CD4-positive, alpha-beta T cell (primary cell): ENCODE data around the gene NCKAP5. TPM values are rescaled to one million over a fixed set of nuclear protein-coding genes. Genes with fewer than 3 reads are reported as not detected.

Experiments used
- ATAC-seq: fragments of 200-7000 bp; cut with Tn5 transposase; one replicate; pipeline ENCODE4 v1.10.0; 2022; ENCODE audit warnings: mild to moderate bottlenecking; ENCODE audit not compliant: poor library complexity
- CTCF ChIA-PET: fragments of 350-600 bp; sonication (Branson Sonifier 250); formaldehyde crosslinking; loops from one replicate; lab custom pipeline; 2021; ENCODE audit warnings: antibody characterized with exemption, inconsistent platforms; lab: Charles Lee
- POLR2A ChIA-PET: fragments of 350-600 bp; sonication (Branson Sonifier 250); formaldehyde crosslinking; loops from one replicate; lab custom pipeline; 2021; ENCODE audit warnings: antibody characterized with exemption, inconsistent platforms; lab: Charles Lee
- DNase-seq, 14 experiments: peaks; one replicate each; pipeline ENCODE4 v3.0.0-alpha.2; 2013 to 2020; ENCODE audit warnings: mixed read lengths in 2 of 14
- H3K27ac ChIP-seq, 2 donors: one replicate each; pipeline versions ENCODE4 v1.5.1 to v1.7.0; 2013; ENCODE audit warnings: low read length in 2 of 2, low read depth in 1 of 2, mild to moderate bottlenecking in 1 of 2
- H3K27me3 ChIP-seq, 2 experiments: 1 replicate in 1 of 2; 2 replicates in 1 of 2; pipeline versions ENCODE4 v1.6.1 to v1.7.0; 2013; ENCODE audit warnings: low read length in 2 of 2, control low read depth in 1 of 2, mild to moderate bottlenecking in 1 of 2, moderate library complexity in 1 of 2; ENCODE audit not compliant: insufficient read depth in 2 of 2, control insufficient read depth in 1 of 2
- H3K36me3 ChIP-seq: one replicate; pipeline ENCODE4 v1.6.1; 2013; ENCODE audit warnings: low read length, control low read depth; ENCODE audit not compliant: insufficient read depth
- H3K4me1 ChIP-seq: one replicate; pipeline ENCODE4 v1.6.1; 2013; ENCODE audit warnings: low read length, control low read depth; ENCODE audit not compliant: insufficient read depth
- H3K4me3 ChIP-seq: one replicate; pipeline ENCODE4 v1.5.1; 2013; ENCODE audit warnings: mild to moderate bottlenecking, low read length, moderate library complexity
- H3K9me3 ChIP-seq, 2 experiments: 1 replicate in 1 of 2; 2 replicates in 1 of 2; pipeline versions ENCODE4 v1.6.1 to v1.7.0; 2013; ENCODE audit warnings: low read length in 2 of 2, mild to moderate bottlenecking in 2 of 2, control low read depth in 1 of 2, moderate library complexity in 1 of 2; ENCODE audit not compliant: control insufficient read depth in 1 of 2, insufficient read depth in 1 of 2
- H3K27ac Mint-ChIP-seq: one replicate; pipeline ENCODE4 v1.8.0; 2020; ENCODE audit warnings: mixed read lengths
- H3K27me3 Mint-ChIP-seq: one replicate; pipeline ENCODE4 v1.8.0; 2021; ENCODE audit warnings: mixed read lengths
- H3K36me3 Mint-ChIP-seq: one replicate; pipeline ENCODE4 v1.8.0; 2021; ENCODE audit warnings: low read depth, mixed read lengths
- H3K4me1 Mint-ChIP-seq: one replicate; pipeline ENCODE4 v1.8.0; 2021; ENCODE audit warnings: low read depth, mixed read lengths
- H3K4me3 Mint-ChIP-seq: one replicate; pipeline ENCODE4 v1.8.0; 2020; ENCODE audit warnings: mild to moderate bottlenecking, mixed read lengths
- H3K9me3 Mint-ChIP-seq: one replicate; pipeline ENCODE4 v1.8.0; 2020; ENCODE audit warnings: mixed read lengths
- intact Hi-C, 2 experiments: fragments of 100-400 bp; cut with DNase I in 1 of 2; cut with micrococcal nuclease in 1 of 2; formaldehyde crosslinking; loops; one replicate each; pipeline versions ENCODE4 v1.15.1 to v1.9.0; 2023 to 2025; cut with DNase I, micrococcal nuclease
- total RNA-seq, 174 experiments: library from RNA in 2 of 174; stranded (reverse) in 2 of 174; gene quantifications; one replicate each; pipeline ENCODE4 v1.2.3 and lab custom pipeline; 2021 to 2026
- TF ChIP-seq, protein P1 (sequence below): fragments of 200-600 bp; IDR thresholded peaks from one replicate; pipeline ENCODE4 v1.8.0; 2022; ENCODE audit warnings: antibody characterized with exemption, mild to moderate bottlenecking

NCKAP5 gene
- total RNA-seq, 2 experiments from 2014 or later: not detected

DNA sequence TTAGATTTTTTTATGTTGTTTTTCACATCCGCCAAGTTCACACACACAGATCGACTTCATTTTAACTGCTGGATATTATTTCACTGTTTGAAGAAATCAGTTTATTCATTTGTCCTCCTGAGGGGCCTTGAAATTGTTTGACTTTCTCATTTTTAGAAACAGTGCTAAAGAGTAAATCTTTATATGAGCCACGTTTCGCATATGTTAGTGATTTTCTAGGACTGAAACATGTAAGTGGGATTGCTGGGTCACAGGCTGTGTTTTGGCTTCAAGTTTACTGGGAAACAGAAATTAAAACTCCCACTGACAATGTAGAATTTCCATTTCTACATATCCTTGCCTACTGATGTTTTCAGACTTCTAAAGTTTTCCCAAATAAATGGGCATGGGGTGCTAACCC lies 363.8 kb downstream of the NCKAP5 start:
- Mint-ChIP-seq H3K36me3 (no peaks in the 10 kb centered on the region), H3K4me1 (no peaks in the 10 kb centered on the region), H3K4me3 (no peak overlapping the region), H3K9me3 (peaks cover 18% of the 10 kb centered on the region), H3K27me3 (no peaks in the 10 kb centered on the region), H3K27ac (no peak overlapping the region)
- intact Hi-C loops: no loop called here
- ChIA-PET POLR2A (no interaction called here), CTCF (no interaction called here)
- no peak overlapping the region for H3K27ac ChIP-seq
- no peaks in the 10 kb centered on the region for H3K36me3 ChIP-seq
- no peaks in the 10 kb centered on the region for H3K4me1 ChIP-seq
- H3K27me3 ChIP-seq: no peaks in the 10 kb centered on the region
- H3K4me3 ChIP-seq: no peak overlapping the region
- ATAC-seq: no peak
- TF ChIP-seq, protein P1, sequence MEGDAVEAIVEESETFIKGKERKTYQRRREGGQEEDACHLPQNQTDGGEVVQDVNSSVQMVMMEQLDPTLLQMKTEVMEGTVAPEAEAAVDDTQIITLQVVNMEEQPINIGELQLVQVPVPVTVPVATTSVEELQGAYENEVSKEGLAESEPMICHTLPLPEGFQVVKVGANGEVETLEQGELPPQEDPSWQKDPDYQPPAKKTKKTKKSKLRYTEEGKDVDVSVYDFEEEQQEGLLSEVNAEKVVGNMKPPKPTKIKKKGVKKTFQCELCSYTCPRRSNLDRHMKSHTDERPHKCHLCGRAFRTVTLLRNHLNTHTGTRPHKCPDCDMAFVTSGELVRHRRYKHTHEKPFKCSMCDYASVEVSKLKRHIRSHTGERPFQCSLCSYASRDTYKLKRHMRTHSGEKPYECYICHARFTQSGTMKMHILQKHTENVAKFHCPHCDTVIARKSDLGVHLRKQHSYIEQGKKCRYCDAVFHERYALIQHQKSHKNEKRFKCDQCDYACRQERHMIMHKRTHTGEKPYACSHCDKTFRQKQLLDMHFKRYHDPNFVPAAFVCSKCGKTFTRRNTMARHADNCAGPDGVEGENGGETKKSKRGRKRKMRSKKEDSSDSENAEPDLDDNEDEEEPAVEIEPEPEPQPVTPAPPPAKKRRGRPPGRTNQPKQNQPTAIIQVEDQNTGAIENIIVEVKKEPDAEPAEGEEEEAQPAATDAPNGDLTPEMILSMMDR: no peak
- peaks cover 0 to 4% of the 10 kb centered on the region in 2 experiments for H3K9me3 ChIP-seq
- DNase-seq: no peak

GRCh38 chr2:133200684-133201421 lies 367.4 kb downstream of the NCKAP5 start:
- H3K27me3 Mint-ChIP-seq: no peaks in the 10 kb centered on the region
- Histone ChIP-seq H3K27me3 (no peaks in the 10 kb centered on the region), H3K4me3 (no peak overlapping the region), H3K27ac (no peak overlapping the region), H3K36me3 (no peaks in the 10 kb centered on the region), H3K9me3 (no peaks in the 10 kb centered on the region), H3K4me1 (no peaks in the 10 kb centered on the region)
- H3K36me3 Mint-ChIP-seq: no peaks in the 10 kb centered on the region
- ChIA-PET POLR2A (no interaction called here), CTCF (no interaction called here)
- ATAC-seq (no peak), DNase-seq (no peak)
- TF ChIP-seq, protein P1: no peak
- H3K4me1 Mint-ChIP-seq: no peaks in the 10 kb centered on the region
- H3K4me3 Mint-ChIP-seq: no peak overlapping the region
- intact Hi-C loops: no loop called here
- peaks cover 7% of the 10 kb centered on the region for H3K9me3 Mint-ChIP-seq
- no peak overlapping the region for H3K27ac Mint-ChIP-seq

- no peak overlapping the region for H3K27ac Mint-ChIP-seq
- Histone ChIP-seq H3K4me1 (no peaks in the 10 kb centered on the region), H3K36me3 (no peaks in the 10 kb centered on the region), H3K4me3 (no peak overlapping the region), H3K27ac (no peak overlapping the region), H3K27me3 (no peaks in the 10 kb centered on the region), H3K9me3 (no peaks in the 10 kb centered on the region)
- intact Hi-C loops: no loop called here
- ATAC-seq (no peak), DNase-seq (no peak)
- H3K9me3 Mint-ChIP-seq: peaks cover 7% of the 10 kb centered on the region
- CTCF ChIA-PET: no interaction called here
- no peaks in the 10 kb centered on the region for H3K27me3 Mint-ChIP-seq
- no peaks in the 10 kb centered on the region for H3K4me1 Mint-ChIP-seq
- no peak overlapping the region for H3K4me3 Mint-ChIP-seq
- H3K36me3 Mint-ChIP-seq: no peaks in the 10 kb centered on the region
- POLR2A ChIA-PET: no interaction called here
- TF ChIP-seq, protein P1: no peak
These were observed 369.6 kb downstream of the NCKAP5 start for GRCh38 chr2:133198678-133199077.
